Breast epithelium (tissue), 3 donors: Measurements from ENCODE around the gene RSRC2.
"Not testable (repeated sequence)": the region's sequence is repeated elsewhere in the genome, so short reads cannot be mapped to it uniquely, and the experiment has no call there.

Source experiments
- POLR2A ChIP-seq: fragments of 450-650 bp; IDR thresholded peaks from one replicate; pipeline ENCODE4 v1.6.1; 2016; ENCODE audit warnings: antibody characterized with exemption, mild to moderate bottlenecking, moderate library complexity
- TF ChIP-seq, protein P1 (sequence below), 3 donors: fragments of 450-650 bp; IDR thresholded peaks; one replicate each; pipeline ENCODE4 v1.5.1; 2016 to 2017; ENCODE audit warnings: antibody characterized with exemption in 3 of 3, mild to moderate bottlenecking in 3 of 3, moderate library complexity in 3 of 3

DNA sequence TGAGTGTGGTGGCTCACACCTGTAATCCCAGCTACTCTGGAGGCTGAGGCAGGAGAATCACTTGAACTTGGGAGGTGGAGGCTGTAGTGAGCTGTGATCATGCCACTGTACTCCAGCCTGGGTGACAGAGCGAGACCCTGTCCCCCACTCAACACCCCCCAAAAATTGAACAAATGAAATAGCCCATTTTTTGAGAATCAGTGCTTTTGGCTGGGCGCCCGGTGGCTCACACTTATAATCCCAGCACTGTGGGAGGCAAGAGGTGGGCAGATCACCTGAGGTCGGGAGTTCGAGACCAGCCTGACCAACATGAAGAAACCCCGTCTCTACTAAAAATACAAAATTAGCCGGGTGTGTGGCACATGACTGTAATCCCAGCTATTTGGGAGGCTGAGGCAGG, 56.2 kb downstream of the RSRC2 start:
- TF ChIP-seq, protein P1, sequence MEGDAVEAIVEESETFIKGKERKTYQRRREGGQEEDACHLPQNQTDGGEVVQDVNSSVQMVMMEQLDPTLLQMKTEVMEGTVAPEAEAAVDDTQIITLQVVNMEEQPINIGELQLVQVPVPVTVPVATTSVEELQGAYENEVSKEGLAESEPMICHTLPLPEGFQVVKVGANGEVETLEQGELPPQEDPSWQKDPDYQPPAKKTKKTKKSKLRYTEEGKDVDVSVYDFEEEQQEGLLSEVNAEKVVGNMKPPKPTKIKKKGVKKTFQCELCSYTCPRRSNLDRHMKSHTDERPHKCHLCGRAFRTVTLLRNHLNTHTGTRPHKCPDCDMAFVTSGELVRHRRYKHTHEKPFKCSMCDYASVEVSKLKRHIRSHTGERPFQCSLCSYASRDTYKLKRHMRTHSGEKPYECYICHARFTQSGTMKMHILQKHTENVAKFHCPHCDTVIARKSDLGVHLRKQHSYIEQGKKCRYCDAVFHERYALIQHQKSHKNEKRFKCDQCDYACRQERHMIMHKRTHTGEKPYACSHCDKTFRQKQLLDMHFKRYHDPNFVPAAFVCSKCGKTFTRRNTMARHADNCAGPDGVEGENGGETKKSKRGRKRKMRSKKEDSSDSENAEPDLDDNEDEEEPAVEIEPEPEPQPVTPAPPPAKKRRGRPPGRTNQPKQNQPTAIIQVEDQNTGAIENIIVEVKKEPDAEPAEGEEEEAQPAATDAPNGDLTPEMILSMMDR (IDR thresholded peaks at IDR 0.05), result not testable (repeated sequence)
- not testable (repeated sequence) for TF ChIP-seq POLR2A
